COLO829 (cell line): ENCODE measurements around the gene TRAF7.
"Not testable (repeated sequence)": the region's sequence is repeated elsewhere in the genome, so short reads cannot be mapped to it uniquely, and the experiment has no call there.

Source experiments
- DNase-seq: peaks from one replicate; pipeline ENCODE4 v3.0.0; 2012; ENCODE audit warnings: low spot score

TRAF7 gene

DNA sequence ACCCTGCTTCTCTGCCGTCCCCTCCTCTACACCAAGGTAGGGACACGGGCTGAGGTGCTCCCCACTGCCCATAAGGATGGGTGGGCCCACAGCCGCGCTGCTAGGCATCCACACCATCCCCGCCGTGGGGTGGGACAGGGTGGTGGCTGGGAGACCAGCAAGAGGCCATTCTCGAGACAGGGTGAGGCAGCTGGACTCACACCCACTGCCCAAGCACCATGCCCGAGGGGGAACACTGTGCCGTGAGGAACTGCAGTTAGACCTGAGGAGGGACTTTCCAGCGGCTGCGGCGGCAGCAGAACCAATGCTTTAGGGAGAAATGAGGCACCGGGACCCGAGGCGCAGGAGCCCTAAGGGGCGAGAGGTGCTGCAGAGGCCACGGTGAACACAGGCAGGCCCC is 33.2 kb upstream of the TRAF7 start:
- no peak for DNase-seq

DNA sequence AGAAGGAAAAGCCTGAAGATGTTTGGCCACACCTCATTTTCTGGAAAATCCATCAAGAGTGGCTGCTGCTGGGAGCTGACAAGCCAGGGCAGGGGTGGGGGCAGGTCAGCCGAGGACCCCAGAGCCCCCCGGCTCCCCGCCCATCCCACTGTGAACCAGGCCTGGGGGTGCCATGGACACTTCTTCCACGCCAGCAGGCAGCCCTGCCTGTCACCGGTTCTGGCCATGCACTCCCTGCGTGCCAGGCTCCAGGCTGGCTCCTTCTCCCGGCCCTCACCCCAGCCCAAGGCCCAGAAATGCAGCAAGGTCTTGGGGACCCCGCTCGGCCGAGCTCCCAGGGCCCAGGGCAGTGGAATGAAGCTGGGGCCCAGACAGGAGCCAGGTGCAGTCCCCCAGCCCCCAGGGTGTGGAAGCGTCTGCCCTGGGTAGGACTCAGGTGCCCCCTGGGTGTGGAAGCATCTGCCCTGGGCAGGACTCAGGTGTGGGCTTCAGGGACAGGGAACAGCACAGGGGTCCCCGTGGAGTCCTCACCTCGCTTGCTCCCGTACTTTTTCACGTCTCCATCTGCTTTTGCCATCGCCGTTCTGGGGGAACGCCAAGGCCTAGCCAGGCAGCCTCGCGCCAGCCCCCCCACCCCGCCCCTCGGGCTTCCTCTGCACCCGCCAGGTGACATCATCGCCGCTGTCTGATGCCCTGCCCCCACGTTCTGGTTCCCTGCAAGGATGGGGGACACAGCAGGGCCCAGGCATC is 32.5 kb upstream of the TRAF7 start:
- DNase-seq, result not testable (repeated sequence)

DNA sequence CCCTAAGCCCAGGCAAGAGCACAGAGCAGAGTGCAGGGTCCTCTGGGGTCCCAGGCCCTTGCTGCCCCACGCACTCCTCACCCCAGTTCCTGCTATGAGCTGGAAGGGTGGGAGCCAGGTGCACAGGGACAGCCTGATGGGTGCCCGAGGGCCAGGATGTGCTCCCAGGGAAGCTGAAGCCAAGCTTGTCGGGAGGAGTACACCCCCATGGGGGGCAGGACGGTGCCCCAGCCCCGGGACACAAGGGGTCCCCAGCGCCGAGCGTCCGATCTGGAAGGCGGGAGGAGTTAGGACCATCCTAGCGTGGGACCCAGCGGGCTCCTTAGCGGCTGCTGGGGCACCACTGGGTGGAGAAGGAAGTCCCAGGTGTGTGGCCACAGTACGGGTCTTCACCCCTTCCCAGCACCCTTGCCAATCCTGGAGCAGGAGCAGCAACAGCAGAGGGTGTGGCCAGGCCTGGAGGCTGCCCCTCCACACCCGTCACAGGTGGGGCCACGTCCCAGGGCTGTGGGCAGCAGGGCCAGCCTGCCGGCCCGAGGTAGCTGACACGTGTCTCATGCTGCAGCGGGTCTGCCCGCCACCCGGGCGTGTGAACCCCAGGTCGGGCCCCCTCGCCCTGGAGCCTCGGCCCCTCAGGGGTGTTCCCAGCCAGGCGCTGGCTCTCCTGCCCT is 31.7 kb upstream of the TRAF7 start:
- not testable (repeated sequence) for DNase-seq

DNA sequence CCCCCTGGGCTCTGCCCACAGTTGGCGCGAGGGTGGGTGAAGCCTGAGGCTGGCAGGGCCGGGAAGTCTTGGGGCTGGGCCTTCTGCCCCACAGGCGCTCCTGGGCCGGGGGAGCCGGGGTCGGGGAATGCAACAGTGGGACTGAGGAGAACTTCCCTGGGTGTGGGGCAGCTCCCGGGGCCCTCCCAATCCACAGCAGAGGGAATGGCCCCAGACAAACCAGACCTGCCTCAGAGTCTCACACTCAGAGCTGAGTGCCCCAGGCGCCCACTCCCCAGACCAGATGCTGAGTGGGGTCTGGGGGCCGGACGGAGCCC is 31.2 kb upstream of the TRAF7 start:
- not testable (repeated sequence) for DNase-seq

DNA sequence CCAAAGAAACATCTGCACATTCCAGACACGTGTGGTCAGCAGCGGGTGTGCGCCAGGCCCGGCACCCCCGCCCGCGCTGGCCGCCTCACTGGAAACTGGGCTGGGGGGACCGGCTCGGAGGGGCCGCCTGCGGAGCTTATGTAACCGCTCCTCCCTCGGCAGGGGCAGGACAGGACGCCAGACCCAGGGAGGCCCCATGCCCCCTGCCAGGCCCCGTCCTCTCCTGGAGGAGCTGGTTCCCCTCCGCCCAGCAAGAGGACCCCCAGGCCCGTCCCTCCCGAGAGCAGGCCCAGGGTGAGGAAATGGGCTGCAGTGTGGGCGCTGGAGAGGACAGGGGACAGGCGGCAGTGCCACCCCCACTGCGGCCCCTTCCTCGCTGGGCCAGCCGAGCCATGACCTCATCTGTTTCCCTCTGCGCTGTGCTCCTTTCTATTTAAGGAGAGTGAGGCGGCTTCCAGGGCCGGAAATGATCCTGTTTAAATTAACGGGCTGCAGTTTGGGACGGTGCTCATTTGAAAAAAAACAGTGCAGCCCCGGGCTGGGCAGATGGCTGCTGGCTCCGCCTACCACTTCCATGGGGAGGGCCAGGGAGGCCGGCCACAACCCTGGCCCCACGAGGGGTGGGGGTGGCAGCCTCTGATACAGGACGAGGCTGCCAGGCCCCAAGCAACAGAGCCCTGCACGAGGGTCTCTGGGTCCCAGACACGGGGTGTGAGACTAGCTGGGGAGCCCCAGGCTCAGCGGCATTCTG is 30.7 kb upstream of the TRAF7 start:
- DNase-seq, result not testable (repeated sequence)

DNA sequence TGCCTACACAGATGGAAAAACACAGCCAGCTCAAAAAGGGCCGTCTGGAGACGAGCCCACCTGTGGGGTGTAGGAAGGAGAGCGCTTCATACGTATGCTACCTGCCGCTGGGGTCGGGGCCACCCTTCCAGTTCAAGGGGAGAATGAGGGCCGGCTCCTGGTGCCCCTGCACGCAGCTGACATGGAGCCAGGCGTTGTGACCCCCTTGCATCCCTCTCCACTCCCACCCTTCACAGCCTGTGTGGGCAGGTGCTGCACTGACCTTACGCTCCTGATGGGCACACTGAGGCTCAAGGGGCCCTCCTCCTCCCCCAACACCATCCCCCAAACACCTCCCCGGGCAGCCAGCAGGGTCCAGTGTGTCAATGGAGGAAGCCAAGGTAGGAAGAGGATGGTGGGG is 30.0 kb upstream of the TRAF7 start:
- not testable (repeated sequence) for DNase-seq

DNA sequence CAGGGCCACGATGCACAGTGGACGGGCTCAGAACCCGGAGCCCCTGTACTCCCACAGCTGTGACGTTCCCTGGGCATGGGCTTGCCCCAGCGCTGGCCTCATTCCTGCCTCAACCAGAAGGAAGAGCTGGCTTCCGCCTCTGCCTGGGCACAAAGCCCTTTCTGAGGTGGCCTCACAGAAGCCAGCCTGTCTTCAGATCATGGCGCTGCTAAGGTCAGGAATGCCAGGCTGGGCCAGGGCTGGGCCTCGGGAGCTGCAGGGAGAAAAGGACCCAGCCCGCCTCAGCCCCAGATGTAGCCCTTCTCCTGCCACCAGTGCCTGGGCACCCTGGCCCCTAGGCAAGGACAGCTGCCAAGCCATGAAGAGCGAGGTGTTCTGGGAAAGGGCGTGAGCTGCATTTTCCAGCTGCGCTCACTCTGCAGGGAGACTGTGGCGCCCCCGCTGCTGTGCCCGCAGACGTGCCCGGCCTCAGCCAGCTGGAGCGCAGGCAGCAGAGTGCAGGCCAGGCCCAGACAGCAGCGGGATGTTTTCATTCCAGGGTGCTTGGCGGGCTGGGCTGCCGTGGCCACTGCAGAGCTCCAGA is 29.3 kb upstream of the TRAF7 start:
- not testable (repeated sequence) for DNase-seq

DNA sequence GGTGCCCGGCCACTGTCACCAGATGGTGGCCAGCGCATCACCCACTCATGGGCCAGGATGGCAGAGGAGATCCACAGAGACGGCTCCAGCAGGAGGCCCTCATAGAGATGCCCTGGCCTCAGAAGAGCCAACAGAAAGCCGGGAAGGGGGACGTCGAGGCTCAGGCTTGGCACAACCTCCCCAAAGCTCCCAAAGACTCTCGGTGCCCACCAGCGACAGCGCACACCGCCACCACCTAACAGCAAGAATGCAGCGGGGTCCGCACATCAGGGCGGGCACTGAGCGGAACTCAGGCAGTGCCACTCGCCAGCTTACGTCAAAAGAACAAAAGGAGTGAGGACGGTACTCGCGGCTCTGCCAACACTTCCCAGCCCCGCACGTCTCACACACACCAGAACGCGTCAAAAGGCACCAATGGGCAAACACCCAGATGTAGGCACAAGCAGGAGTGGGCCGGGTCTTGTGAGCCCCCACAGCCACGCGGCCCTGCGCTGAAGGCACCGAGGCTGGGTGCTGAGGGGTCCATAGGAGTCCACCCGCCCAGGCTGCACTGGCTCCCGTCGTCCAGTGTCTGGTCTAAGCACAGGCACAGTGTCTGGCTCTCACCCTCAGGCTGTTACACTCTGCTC is 28.5 kb upstream of the TRAF7 start:
- not testable (repeated sequence) for DNase-seq

DNA sequence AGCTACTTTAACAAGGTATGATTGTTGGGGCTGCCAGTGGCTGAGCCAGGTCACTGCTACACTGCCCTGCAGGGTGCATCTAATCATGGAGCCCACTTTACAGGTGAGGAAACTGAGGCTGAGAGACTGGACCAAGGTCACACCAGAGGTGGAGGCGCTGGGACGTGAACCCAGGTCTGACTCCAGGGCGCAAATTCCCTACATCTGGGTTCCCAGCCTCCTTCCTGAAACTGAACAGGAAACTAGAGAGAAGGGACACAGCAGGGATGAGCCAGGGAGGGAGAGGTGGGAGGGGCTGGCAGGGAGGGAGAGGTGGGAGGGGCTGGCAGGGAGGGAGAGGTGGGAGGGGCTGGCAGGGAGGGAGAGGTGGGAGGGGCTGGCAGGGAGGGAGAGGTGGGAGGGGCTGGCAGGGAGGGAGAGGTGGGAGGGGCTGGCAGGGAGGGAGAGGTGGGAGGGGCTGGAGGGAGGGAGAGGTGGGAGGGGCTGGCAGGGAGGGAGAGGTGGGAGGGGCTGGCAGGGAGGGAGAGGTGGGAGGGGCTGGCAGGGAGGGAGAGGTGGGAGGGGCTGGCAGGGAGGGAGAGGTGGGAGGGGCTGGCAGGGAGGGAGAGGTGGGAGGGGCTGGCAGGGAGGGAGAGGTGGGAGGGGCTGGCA is 27.8 kb upstream of the TRAF7 start:
- DNase-seq, result not testable (repeated sequence)

DNA sequence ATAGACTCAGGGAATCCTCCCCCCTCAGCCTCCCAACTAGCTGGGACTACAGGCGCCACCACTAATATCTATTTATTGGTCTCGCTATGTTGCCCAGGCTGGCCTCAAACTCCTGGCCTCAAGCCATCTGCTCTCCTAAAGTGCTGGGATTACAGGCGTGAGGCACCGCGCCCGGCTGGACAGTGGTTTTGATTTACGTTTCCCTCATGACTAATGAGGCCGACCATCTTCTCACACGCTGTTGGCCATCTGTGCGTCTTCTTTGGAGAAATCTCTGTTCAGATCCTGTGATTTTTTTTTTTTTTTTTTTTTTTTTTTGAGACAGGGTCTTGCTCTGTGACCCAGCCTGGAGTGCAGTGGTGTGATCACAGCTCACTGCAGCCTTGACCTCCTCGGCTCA is 26.3 kb upstream of the TRAF7 start:
- not testable (repeated sequence) for DNase-seq

DNA sequence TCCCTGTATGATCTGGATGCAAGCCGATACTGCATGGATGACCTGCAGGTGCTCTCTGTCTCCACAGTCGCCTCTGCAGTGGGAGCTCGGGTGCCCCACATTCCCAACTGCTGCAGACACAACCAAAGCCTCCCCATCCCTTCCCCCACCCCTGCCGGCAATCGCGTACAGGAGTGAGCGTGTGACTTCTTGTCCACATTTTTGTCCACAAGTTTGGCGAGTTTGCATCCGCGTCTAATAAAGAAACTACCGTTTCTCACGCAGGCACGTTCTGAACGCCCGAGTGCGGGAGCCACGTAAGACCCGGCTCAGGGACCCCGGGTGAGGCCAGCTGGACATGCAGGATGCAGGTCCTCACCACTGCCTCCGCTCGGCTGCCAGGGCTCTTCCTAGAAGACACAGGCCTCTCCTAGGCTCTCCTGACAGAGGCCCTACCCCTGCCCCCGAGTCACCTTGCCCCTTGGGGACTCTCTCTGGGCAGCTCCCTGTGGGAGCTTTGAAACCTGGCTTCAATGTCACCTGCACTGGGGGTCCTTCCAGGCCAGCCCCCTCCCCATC is 25.6 kb upstream of the TRAF7 start:
- DNase-seq, result not testable (repeated sequence)

DNA sequence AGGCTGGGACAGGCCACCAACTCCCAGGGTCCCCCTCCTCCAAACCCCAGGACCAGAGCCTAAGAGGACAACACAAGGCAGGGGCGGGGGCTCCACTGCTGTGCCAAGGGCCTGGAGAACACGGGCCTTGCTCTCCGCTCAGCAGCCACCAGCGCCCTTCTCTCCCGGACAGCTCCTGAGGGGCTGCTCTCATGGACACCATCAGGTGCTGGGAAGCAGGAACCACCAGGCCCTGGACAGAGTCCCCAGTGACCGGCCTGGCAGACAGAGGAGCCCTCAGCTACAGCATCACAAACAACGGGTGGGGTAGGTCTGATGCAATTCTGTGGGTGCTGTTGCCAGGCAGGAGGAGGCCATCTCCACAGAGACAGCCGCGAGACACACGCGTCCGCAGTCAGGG is 21.8 kb upstream of the TRAF7 start:
- DNase-seq, result not testable (repeated sequence)

DNA sequence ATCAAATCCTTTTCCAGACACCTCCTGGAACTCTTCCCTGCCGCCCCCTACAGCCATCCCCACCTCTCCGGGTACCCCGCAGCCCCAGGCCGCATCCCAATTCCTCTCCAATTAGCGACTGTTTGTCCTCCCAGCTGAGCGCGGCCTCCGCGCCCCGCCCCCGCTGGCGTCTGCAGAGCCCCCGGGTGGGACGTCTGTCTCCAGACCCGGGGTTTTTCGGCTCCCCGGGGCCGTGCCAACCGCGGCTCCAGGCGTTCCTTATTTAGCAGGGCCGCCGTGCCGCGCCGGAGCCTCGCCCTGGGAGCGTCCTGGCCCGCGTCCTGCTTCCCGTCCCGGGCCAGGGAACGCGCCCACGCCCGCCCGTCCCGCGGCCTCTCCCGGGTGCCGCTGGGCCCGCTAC is 20.5 kb upstream of the TRAF7 start:
- not testable (repeated sequence) for DNase-seq

DNA sequence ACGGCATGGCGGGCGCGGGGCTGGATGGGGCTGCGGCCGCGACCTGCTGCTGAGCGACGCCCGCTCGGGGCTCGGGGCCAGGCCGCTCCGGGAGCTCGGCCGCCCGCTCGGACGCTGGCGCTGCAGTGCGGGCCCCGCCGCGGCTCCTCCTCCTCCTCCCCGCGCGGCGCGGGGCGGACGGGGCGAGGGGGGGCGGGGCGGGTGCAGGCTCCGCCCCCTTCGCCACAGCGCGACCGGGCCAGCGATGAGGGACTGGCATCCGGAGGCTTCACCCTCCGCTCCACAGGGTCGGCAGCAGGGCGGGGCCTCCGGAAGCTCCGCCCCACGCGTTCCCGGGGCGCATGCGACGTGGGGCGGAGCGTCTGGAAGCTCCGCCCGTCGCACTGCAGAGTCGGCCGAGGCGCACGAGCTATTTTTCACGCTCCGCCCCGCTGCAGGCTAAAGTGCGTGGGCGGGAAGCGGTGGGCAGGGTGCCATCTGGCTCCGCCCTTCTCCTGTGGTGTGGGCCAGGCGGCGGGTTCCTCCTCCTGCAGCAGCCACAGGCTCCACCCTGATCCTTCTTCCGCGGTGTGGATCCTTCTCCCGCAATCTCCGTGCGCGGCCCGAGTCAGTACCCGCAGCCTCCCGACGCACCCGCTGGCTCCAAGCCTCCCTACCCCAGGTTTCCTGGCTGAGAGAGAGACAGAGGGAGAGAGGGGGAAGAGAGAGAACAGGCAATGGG is 19.7 kb upstream of the TRAF7 start, which contains the start of gene PKD1:
Gene PKD1 (minus strand): TSS at position 129 of the 721 bp plus-strand sequence. CDS start 209 bp downstream, outside the sequence.
- DNase-seq, result not testable (repeated sequence)

DNA sequence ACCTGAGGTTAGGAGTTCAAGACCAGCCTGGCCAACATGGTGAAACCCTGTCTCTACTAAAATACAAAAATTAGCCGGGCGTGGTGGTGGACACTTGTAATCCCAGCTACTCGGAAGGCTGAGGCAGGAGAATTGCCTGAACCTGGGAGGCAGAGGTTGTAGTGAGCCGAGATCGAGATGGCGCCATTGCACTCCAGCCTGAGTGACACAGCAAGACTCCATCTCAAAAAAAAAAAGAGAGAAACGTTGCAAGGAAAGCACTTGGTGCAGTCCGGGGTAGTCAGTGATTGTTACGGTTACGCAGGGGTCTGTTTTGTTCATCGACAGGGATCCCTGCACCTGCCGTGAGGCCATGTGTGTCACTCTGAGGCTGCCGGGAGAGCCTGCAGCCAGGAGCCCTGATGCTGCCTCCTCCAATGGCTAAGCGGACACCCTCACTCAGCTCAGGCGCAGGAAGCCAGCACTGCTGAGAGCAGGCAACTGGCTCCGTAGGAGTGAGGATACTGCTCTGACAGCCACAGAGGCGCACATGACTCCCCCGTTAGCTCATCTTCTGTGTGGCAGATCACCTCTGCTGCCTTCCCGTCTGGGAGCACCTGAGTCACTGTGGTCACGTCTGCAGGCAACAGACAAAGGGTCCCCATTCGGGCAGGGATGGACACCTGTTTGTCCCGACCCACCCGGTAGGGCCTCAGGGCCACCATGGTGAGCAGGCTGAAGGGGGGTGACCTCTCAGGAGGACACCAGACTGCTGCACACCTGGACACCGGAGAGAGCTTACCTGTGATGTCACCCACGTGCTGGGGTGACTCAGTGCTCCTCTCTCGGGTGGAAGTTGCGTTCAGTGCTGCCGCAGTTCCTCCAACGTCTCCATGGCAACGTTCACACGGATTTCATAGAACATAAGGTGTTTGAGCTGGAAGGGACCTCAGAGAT is 12.4 kb upstream of the TRAF7 start:
- DNase-seq, result no peak

DNA sequence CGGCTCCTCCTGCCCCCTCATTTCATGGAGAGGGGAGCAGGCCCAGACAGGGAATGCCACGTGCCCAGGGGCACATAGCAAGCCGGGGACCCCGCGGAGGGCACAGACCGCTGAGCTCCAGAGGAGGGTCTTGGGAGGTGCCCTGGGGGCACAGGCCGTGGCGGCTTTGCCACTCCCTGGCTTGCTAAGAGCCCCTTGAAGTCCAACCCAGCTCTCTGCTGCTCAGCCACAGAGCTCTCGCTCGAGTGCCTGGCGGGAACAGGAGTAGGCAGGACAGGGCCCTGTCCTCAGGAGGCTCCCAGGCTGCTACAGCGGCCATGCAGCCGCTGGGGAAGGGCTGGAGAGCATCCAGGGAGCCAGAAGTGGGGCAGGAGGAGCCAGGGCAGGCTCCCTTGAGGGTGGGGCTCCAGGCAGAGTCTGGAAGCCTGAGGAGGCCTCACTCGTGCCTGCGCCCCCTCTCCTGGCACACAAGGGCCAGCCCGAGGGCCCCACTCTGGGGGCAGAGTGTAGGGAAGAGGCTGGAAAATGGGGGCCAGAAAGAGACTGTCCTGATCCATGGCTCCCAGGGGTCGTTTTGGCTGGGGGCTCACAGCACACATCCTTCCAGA is 11.6 kb upstream of the TRAF7 start:
- no peak for DNase-seq

DNA sequence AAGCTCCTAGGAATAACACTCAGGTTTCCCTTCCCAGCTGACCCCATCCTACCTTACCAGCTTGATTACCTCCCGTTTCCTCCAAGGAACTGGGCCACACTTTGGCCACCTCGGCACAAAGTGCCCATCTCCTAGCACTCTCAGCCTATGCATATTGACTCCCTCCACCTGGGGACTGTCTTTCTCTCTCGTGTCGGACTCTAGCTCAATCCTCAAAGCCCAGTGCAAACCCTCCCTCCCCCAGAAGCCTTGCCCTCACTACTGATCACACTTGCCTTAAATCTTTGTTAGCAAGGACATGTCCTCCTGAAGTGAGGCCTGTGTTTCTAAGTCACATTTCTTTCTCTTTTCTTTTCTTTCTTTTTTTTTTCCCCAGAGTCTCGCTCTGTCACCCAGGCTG is 9.7 kb upstream of the TRAF7 start:
- no peak for DNase-seq

DNA sequence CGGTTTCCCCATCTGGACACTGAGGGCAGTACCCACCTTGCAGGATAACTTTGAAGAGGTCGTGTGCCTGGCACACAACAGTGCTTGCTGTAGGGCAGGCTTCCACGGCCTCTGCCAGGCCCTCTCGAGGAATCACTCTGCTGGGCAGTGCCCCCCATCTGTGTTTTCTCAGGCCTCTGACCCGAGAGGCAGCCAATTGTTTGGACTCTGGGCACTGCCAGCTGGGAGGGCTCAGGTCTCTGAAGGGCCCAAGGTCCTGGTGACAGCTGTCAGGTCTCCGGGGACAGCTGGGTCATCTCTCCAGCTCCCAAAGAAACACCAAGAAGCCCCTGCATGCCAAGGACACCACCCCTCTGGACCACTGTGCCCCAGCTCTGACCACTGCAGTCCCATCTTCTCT is 8.2 kb upstream of the TRAF7 start:
- DNase-seq, result no peak
